Upper lobe of right lung (tissue), 1 donor: ENCODE measurements around the gene PXDC1. TPM values are rescaled to one million over a fixed set of nuclear protein-coding genes. Genes with fewer than 3 reads are reported as not detected.

Source experiments
- ATAC-seq: fragments of 200-7000 bp; cut with Tn5 transposase; one replicate; pipeline ENCODE4 v1.9.1; 2020; ENCODE audit warnings: mild to moderate bottlenecking, moderate library complexity
- DNase-seq: peaks from one replicate; pipeline ENCODE4 v3.0.0-alpha.2; 2020
- H3K27ac ChIP-seq: fragments of 200-600 bp; one replicate; pipeline ENCODE4 v1.8.0; 2022
- H3K27me3 ChIP-seq: fragments of 200-600 bp; one replicate; pipeline ENCODE4 v1.8.0; 2022; ENCODE audit warnings: mild to moderate bottlenecking
- H3K36me3 ChIP-seq: fragments of 200-600 bp; one replicate; pipeline ENCODE4 v1.8.0; 2022
- H3K4me1 ChIP-seq: fragments of 200-600 bp; one replicate; pipeline ENCODE4 v1.8.0; 2022
- H3K4me3 ChIP-seq: fragments of 200-600 bp; one replicate; pipeline ENCODE4 v1.8.0; 2022; ENCODE audit warnings: mild to moderate bottlenecking
- H3K9me3 ChIP-seq: fragments of 200-600 bp; one replicate; pipeline ENCODE4 v1.8.0; 2022
- intact Hi-C: fragments of 100-400 bp; cut with DNase I; formaldehyde crosslinking; loops from one replicate; pipeline ENCODE4 v1.11.0; 2022
- total RNA-seq: library from RNA; stranded (reverse); fragmentation: NEBNext Ultra II Directional; extraction: Animal tissue kit (Norgen Biotek cat#: 25700); gene quantifications from one replicate; pipeline ENCODE4 v1.2.1, GENCODE V29; 2021
- TF ChIP-seq, protein P1 (sequence below): fragments of 200-600 bp; IDR thresholded peaks from one replicate; pipeline ENCODE4 v1.8.0; 2022; ENCODE audit warnings: antibody characterized with exemption
- donor health status: DM: no; HTN: yes; CAD: no; lungs with severe emphysema.

Gene PXDC1
- total RNA-seq, 1 donor from 2014 or later, result 70.8 TPM

DNA sequence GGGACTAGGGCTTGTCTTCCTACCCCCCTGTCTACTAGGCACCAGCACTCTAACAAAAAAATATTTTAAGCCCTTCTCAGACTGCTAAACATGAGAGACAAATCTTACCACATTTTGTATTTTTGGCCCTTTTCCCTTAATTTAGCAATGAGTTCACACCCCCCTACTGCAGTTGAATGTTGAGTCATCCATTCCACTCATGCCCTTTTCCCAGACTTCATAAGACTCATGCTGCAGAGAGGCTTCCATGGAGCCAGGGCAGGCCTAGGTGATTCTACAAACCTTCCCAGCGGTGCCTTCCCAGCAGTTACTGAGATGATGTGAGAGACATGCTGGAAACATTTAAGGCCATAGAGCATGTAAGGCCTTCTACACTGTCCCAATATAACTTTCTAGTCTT, 53.9 kb downstream of the PXDC1 start:
- no peak overlapping the region for H3K4me3 ChIP-seq
- no peaks in the 10 kb centered on the region for H3K27me3 ChIP-seq
- no peak overlapping the region for H3K27ac ChIP-seq
- intact Hi-C loops, result no loop called here
- no peak for DNase-seq
- TF ChIP-seq, protein P1, sequence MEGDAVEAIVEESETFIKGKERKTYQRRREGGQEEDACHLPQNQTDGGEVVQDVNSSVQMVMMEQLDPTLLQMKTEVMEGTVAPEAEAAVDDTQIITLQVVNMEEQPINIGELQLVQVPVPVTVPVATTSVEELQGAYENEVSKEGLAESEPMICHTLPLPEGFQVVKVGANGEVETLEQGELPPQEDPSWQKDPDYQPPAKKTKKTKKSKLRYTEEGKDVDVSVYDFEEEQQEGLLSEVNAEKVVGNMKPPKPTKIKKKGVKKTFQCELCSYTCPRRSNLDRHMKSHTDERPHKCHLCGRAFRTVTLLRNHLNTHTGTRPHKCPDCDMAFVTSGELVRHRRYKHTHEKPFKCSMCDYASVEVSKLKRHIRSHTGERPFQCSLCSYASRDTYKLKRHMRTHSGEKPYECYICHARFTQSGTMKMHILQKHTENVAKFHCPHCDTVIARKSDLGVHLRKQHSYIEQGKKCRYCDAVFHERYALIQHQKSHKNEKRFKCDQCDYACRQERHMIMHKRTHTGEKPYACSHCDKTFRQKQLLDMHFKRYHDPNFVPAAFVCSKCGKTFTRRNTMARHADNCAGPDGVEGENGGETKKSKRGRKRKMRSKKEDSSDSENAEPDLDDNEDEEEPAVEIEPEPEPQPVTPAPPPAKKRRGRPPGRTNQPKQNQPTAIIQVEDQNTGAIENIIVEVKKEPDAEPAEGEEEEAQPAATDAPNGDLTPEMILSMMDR, result no peak
- H3K36me3 ChIP-seq, result no peaks in the 10 kb centered on the region
- no peak for ATAC-seq
- no peaks in the 10 kb centered on the region for H3K4me1 ChIP-seq
- no peaks in the 10 kb centered on the region for H3K9me3 ChIP-seq

DNA sequence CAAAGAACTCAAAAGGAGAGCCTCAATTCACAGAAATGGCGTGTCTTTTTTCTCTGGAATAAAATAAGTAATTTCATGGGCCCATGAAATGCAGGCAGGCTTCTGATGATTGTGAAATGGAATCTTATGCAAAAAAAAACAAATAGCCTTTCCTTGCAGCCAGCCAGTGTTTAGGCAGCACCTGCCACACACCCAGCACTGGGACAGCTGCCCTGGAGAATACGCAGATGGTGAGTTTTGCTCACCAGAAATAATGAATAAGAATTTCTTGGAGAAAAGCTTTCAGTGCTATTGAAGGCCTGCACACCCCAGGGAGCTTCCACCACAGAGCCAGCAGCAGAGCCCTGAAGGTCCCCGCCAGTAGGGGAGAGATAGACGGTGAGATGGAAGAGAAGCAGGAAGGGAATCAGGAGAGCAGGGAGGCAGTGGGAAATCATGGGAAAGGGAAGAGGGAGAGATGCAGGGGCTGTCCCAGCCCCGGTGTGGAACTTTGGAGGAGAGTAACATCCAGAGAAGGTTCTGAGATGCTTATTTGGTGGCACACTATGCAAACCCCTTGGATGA, 54.9 kb downstream of the PXDC1 start:
- TF ChIP-seq, protein P1, result no peak
- H3K4me1 ChIP-seq, result no peaks in the 10 kb centered on the region
- no peaks in the 10 kb centered on the region for H3K36me3 ChIP-seq
- ATAC-seq (no peak), DNase-seq (no peak)
- no peak overlapping the region for H3K27ac ChIP-seq
- H3K4me3 ChIP-seq, result no peak overlapping the region
- intact Hi-C loops, result no loop called here
- H3K27me3 ChIP-seq, result no peaks in the 10 kb centered on the region
- no peaks in the 10 kb centered on the region for H3K9me3 ChIP-seq

DNA sequence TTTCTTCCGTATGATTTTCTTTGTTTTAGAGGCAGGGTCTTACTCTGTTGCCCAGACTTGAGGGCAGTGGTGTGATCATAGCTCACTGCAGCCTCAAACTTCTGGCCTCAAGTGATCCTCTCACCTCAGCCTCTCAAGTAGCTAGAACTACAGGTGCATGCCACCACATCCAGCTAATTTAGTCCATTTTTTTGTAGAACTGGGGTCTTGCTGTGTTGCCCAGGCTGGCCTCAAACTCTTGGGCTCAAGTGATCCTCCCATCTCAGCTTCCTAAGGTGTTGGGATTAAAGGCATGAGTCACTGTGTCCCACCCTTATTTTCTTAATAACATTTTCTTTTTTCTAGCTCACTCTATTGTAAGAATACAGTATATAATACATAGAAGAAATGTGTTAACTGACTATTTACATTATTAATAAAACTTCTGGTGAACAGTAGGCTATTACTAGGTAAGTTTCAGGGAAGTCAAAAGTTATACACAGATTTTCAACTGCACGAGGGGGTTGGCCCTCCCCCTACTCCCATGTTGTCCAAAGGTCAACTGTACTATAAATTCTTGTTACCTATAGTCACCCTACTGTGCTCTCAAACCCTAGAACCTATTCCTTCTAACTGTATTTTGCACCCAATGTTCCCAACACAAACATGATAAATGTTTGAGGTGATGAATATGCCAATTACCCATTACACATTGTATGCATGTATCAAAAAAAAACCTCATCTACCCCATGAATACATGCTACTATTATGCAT, 56.3 kb downstream of the PXDC1 start:
- H3K9me3 ChIP-seq, result no peaks in the 10 kb centered on the region
- DNase-seq (no peak), ATAC-seq (no peak)
- intact Hi-C loops, result no loop called here
- H3K4me3 ChIP-seq, result no peak overlapping the region
- no peaks in the 10 kb centered on the region for H3K4me1 ChIP-seq
- no peak overlapping the region for H3K27ac ChIP-seq
- no peaks in the 10 kb centered on the region for H3K36me3 ChIP-seq
- H3K27me3 ChIP-seq, result no peaks in the 10 kb centered on the region
- TF ChIP-seq, protein P1, result no peak

DNA sequence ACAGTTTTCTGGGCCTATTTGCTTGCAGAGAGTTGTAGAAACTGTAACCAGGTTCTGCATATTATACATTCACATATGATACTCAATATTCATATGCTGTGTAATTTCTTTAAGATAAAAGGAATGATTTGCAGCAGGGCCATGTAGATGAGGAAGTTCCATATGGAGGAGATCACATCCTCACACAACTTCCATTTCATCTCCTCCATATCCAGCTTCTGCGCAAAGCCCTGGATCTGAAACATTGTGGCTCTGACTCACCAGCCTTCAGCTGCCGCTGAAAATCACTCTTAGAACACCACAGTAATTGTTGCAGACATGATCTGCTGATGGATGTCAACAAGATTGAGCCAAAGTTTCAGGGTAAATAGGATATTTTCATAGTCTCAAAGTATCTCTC, 57.7 kb downstream of the PXDC1 start:
- TF ChIP-seq, protein P1, result no peak
- H3K4me3 ChIP-seq, result no peak overlapping the region
- H3K36me3 ChIP-seq, result no peaks in the 10 kb centered on the region
- no peaks in the 10 kb centered on the region for H3K9me3 ChIP-seq
- no peak for ATAC-seq
- intact Hi-C loops, result no loop called here
- H3K4me1 ChIP-seq, result no peaks in the 10 kb centered on the region
- no peak for DNase-seq
- no peaks in the 10 kb centered on the region for H3K27me3 ChIP-seq
- H3K27ac ChIP-seq, result no peak overlapping the region

DNA sequence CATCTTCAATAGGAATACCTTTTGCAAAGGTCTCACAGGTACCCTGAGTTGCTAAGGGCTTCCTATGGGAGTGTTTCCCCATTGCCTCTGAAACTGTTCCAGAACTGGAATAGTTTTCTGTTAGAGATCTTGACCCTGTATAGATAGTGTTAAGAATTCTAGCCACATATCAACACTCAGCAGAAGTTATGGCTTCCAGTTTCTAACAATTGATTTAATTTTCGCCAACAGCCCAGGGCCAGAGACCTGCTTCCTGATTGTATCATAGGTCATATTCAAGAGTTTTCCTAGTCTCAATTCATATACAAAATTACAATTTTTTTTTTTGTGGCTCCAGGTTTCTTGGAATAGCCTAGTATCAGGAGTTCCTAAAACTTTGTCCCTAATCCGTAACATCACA, 61.0 kb downstream of the PXDC1 start:
- no peak for DNase-seq
- no peak overlapping the region for H3K4me3 ChIP-seq
- ATAC-seq, result no peak
- no peaks in the 10 kb centered on the region for H3K4me1 ChIP-seq
- H3K27me3 ChIP-seq, result no peaks in the 10 kb centered on the region
- H3K27ac ChIP-seq, result no peak overlapping the region
- TF ChIP-seq, protein P1, result no peak
- intact Hi-C loops, result no loop called here
- no peaks in the 10 kb centered on the region for H3K36me3 ChIP-seq
- no peaks in the 10 kb centered on the region for H3K9me3 ChIP-seq
